HG02759 (cell line): Measurements from ENCODE around the gene BST1.

ENCODE experiments used
- ATAC-seq: cut with Tn5 transposase; IDR thresholded peaks from one replicate; pipeline ENCODE4 v1.9.1; 2021; ENCODE audit warnings: mild to moderate bottlenecking, moderate library complexity; ENCODE audit not compliant: unreplicated experiment

The BST1 gene

GRCh38 chr4:15675356-15675755 lies 27.5 kb upstream of the BST1 start:
- ATAC-seq, result no peak

GRCh38 chr4:15676039-15676438 lies 26.8 kb upstream of the BST1 start:
- no peak for ATAC-seq

- ATAC-seq, result no peak
Observed at GRCh38 chr4:15676899-15677298, 26.0 kb upstream of the BST1 start.

GRCh38 chr4:15677507-15677988 lies 25.3 kb upstream of the BST1 start:
- ATAC-seq, result no peak

GRCh38 chr4:15681067-15681371 lies 21.8 kb upstream of the BST1 start:
- no peak for ATAC-seq

- peak; percentile 89 for ATAC-seq
Observed at GRCh38 chr4:15681372-15682241, 21.3 kb upstream of the BST1 start, which contains the start of gene FAM200B. Gene FAM200B, plus strand, starts transcription at chr4:15681827. Its CDS starts 5,151 bp downstream, at chr4:15686978.

GRCh38 chr4:15682242-15683142 lies 20.4 kb upstream of the BST1 start:
- no peak for ATAC-seq

- no peak for ATAC-seq
Observed at GRCh38 chr4:15683143-15683495, 19.7 kb upstream of the BST1 start.

- ATAC-seq, result no peak
Observed at GRCh38 chr4:15684498-15684897, 18.4 kb upstream of the BST1 start.

GRCh38 chr4:15688051-15688450 lies 14.8 kb upstream of the BST1 start:
- ATAC-seq, result no peak

GRCh38 chr4:15689540-15689939 lies 13.3 kb upstream of the BST1 start:
- no peak for ATAC-seq

- ATAC-seq, result no peak
Observed at GRCh38 chr4:15690020-15690809, 12.7 kb upstream of the BST1 start.

GRCh38 chr4:15691346-15692135 lies 11.3 kb upstream of the BST1 start:
- ATAC-seq, result no peak

- ATAC-seq, result no peak
Observed at GRCh38 chr4:15692602-15693001, 10.3 kb upstream of the BST1 start.

GRCh38 chr4:15694431-15694830 lies 8.4 kb upstream of the BST1 start:
- ATAC-seq, result no peak

GRCh38 chr4:15695240-15695699 lies 7.6 kb upstream of the BST1 start:
- ATAC-seq, result no peak

GRCh38 chr4:15695729-15696128 lies 7.1 kb upstream of the BST1 start:
- ATAC-seq, result no peak

GRCh38 chr4:15696866-15697265 lies 6.0 kb upstream of the BST1 start:
- no peak for ATAC-seq

- ATAC-seq, result no peak
Observed at GRCh38 chr4:15703439-15703838, 574 bp downstream of the BST1 start.

- ATAC-seq, result no peak
Observed at GRCh38 chr4:15704129-15704528, 1.3 kb downstream of the BST1 start.
